Stimulated activated naive CD8-positive, alpha-beta T cell treated with anti-CD3 and anti-CD28 coated beads, Interleukin-15, Interleukin-2, amounts not matched to agents 100 ng/mL and 50 ng/mL, for 24 hours (primary cell): ENCODE measurements around the gene TPPP3.
"Not testable (repeated sequence)": the region's sequence is repeated elsewhere in the genome, so short reads cannot be mapped to it uniquely, and the experiment has no call there.

Source experiments
- H3K27ac Mint-ChIP-seq: one replicate; pipeline ENCODE4 v1.8.0; 2021; ENCODE audit warnings: mild to moderate bottlenecking, mixed read lengths
- H3K27me3 Mint-ChIP-seq: one replicate; pipeline ENCODE4 v1.8.0; 2021; ENCODE audit warnings: mixed read lengths
- H3K36me3 Mint-ChIP-seq: one replicate; pipeline ENCODE4 v1.8.0; 2021; ENCODE audit warnings: low read depth, mixed read lengths
- H3K4me1 Mint-ChIP-seq: one replicate; pipeline ENCODE4 v1.8.0; 2021; ENCODE audit warnings: low read depth, mixed read lengths
- H3K4me3 Mint-ChIP-seq: one replicate; pipeline ENCODE4 v1.8.0; 2021; ENCODE audit warnings: mild to moderate bottlenecking, mixed read lengths
- H3K9me3 Mint-ChIP-seq: one replicate; pipeline ENCODE4 v1.8.0; 2021; ENCODE audit warnings: mixed read lengths

TPPP3 gene

GRCh38 chr16:67391424-67392300, 1.6 kb downstream of the TPPP3 start:
- H3K36me3 Mint-ChIP-seq: no peaks in the 10 kb centered on the region
- H3K27me3 Mint-ChIP-seq: peaks cover 24% of the 10 kb centered on the region
- H3K4me3 Mint-ChIP-seq: no peak overlapping the region
- no peak overlapping the region for H3K27ac Mint-ChIP-seq
- no peaks in the 10 kb centered on the region for H3K9me3 Mint-ChIP-seq
- H3K4me1 Mint-ChIP-seq: peaks cover 9% of the 10 kb centered on the region

GRCh38 chr16:67390816-67391423, 2.4 kb downstream of the TPPP3 start:
- Mint-ChIP-seq H3K4me3 (no peak overlapping the region), H3K36me3 (no peaks in the 10 kb centered on the region), H3K27ac (no peak overlapping the region)

GRCh38 chr16:67389911-67390815, 3.1 kb downstream of the TPPP3 start:
- H3K9me3 Mint-ChIP-seq: no peaks in the 10 kb centered on the region
- peaks cover 16% of the 10 kb centered on the region for H3K27me3 Mint-ChIP-seq
- peaks cover 13% of the 10 kb centered on the region for H3K4me1 Mint-ChIP-seq
- H3K4me3 Mint-ChIP-seq: no peak overlapping the region
- H3K27ac Mint-ChIP-seq: no peak overlapping the region
- no peaks in the 10 kb centered on the region for H3K36me3 Mint-ChIP-seq

More at GRCh38 chr16:67390816-67391423, 2.4 kb downstream of the TPPP3 start:
- H3K27me3 Mint-ChIP-seq: peaks cover 24% of the 10 kb centered on the region
- H3K9me3 Mint-ChIP-seq: no peaks in the 10 kb centered on the region
- H3K4me1 Mint-ChIP-seq: peaks cover 9% of the 10 kb centered on the region

GRCh38 chr16:67388591-67388990, 4.7 kb downstream of the TPPP3 start:
- Mint-ChIP-seq H3K4me1 (peaks cover 14% of the 10 kb centered on the region), H3K4me3 (no peak overlapping the region), H3K27me3 (peaks cover 8% of the 10 kb centered on the region), H3K9me3 (no peaks in the 10 kb centered on the region), H3K27ac (no peak overlapping the region), H3K36me3 (no peaks in the 10 kb centered on the region)

- no peak overlapping the region for H3K4me3 Mint-ChIP-seq
- no peaks in the 10 kb centered on the region for H3K36me3 Mint-ChIP-seq
- H3K27me3 Mint-ChIP-seq: peaks cover 8% of the 10 kb centered on the region
- no peak overlapping the region for H3K27ac Mint-ChIP-seq
- H3K9me3 Mint-ChIP-seq: no peaks in the 10 kb centered on the region
- H3K4me1 Mint-ChIP-seq: peaks cover 14% of the 10 kb centered on the region
These were observed 5.1 kb downstream of the TPPP3 start for GRCh38 chr16:67388191-67388590.

- H3K36me3 Mint-ChIP-seq: no peaks in the 10 kb centered on the region
- H3K27me3 Mint-ChIP-seq: peaks cover 7% of the 10 kb centered on the region
- no peak overlapping the region for H3K4me3 Mint-ChIP-seq
- H3K9me3 Mint-ChIP-seq: no peaks in the 10 kb centered on the region
- H3K4me1 Mint-ChIP-seq: peaks cover 14% of the 10 kb centered on the region
- no peak overlapping the region for H3K27ac Mint-ChIP-seq
These were observed 5.7 kb downstream of the TPPP3 start for GRCh38 chr16:67387479-67388079.

GRCh38 chr16:67386861-67387455, 6.3 kb downstream of the TPPP3 start:
- no peak overlapping the region for H3K4me3 Mint-ChIP-seq
- H3K9me3 Mint-ChIP-seq: no peaks in the 10 kb centered on the region
- H3K27me3 Mint-ChIP-seq: peaks cover 1% of the 10 kb centered on the region
- no peak overlapping the region for H3K27ac Mint-ChIP-seq
- peaks cover 14% of the 10 kb centered on the region for H3K4me1 Mint-ChIP-seq
- H3K36me3 Mint-ChIP-seq: no peaks in the 10 kb centered on the region

- no peaks in the 10 kb centered on the region for H3K36me3 Mint-ChIP-seq
- H3K27me3 Mint-ChIP-seq: no peaks in the 10 kb centered on the region
- H3K27ac Mint-ChIP-seq: peak overlapping the region; percentile 57
- H3K9me3 Mint-ChIP-seq: no peaks in the 10 kb centered on the region
- no peak overlapping the region for H3K4me3 Mint-ChIP-seq
- H3K4me1 Mint-ChIP-seq: peaks cover 14% of the 10 kb centered on the region
These were observed 8.4 kb downstream of the TPPP3 start for GRCh38 chr16:67384778-67385510.

- Mint-ChIP-seq H3K9me3 (no peaks in the 10 kb centered on the region), H3K4me3 (no peak overlapping the region), H3K4me1 (peaks cover 14% of the 10 kb centered on the region), H3K36me3 (no peaks in the 10 kb centered on the region), H3K27ac (no peak overlapping the region), H3K27me3 (no peaks in the 10 kb centered on the region)
These were observed 10.0 kb downstream of the TPPP3 start for GRCh38 chr16:67383284-67383683.

- H3K4me1 Mint-ChIP-seq: no peaks in the 10 kb centered on the region
- peaks cover 4% of the 10 kb centered on the region for H3K27me3 Mint-ChIP-seq
- no peak overlapping the region for H3K27ac Mint-ChIP-seq
- H3K36me3 Mint-ChIP-seq: no peaks in the 10 kb centered on the region
- H3K9me3 Mint-ChIP-seq: no peaks in the 10 kb centered on the region
- H3K4me3 Mint-ChIP-seq: no peak overlapping the region
These were observed 14.7 kb downstream of the TPPP3 start for GRCh38 chr16:67378642-67379041.

- not testable (repeated sequence) for H3K27ac Mint-ChIP-seq, H3K4me1 Mint-ChIP-seq, H3K27me3 Mint-ChIP-seq, H3K36me3 Mint-ChIP-seq, H3K9me3 Mint-ChIP-seq, H3K4me3 Mint-ChIP-seq
These were observed 17.3 kb downstream of the TPPP3 start for GRCh38 chr16:67376012-67376411.

GRCh38 chr16:67372664-67373063, 20.6 kb downstream of the TPPP3 start:
- H3K27me3 Mint-ChIP-seq: peaks cover 3% of the 10 kb centered on the region
- H3K27ac Mint-ChIP-seq: no peak overlapping the region
- H3K4me1 Mint-ChIP-seq: no peaks in the 10 kb centered on the region
- no peak overlapping the region for H3K4me3 Mint-ChIP-seq
- no peaks in the 10 kb centered on the region for H3K9me3 Mint-ChIP-seq
- no peaks in the 10 kb centered on the region for H3K36me3 Mint-ChIP-seq

GRCh38 chr16:67370661-67371060, 22.6 kb downstream of the TPPP3 start:
- no peaks in the 10 kb centered on the region for H3K9me3 Mint-ChIP-seq
- H3K27ac Mint-ChIP-seq: no peak overlapping the region
- peaks cover 3% of the 10 kb centered on the region for H3K27me3 Mint-ChIP-seq
- no peak overlapping the region for H3K4me3 Mint-ChIP-seq
- H3K36me3 Mint-ChIP-seq: no peaks in the 10 kb centered on the region
- peaks cover 3% of the 10 kb centered on the region for H3K4me1 Mint-ChIP-seq
